ENCODE data around the gene FOXN3. TPM values are rescaled to one million over a fixed set of nuclear protein-coding genes. Genes with fewer than 3 reads are reported as not detected.

FOXN3 gene
- total and polyA plus RNA-seq, 2 donors (not counting 3 experiments of a cell fraction or from before 2014, with no cell fraction given) = 16.9 to 41.8 TPM

GRCh38 chr14:89340200-89341181 lies 76.5 kb downstream of the FOXN3 start:
- Histone ChIP-seq H3K9ac (replicated peaks; ENCODE audit: extremely low read depth, insufficient read depth, low read length) (no peak overlapping the region), H3K36me3 (ENCODE audit: control insufficient read depth in 2 of 2, extremely low read depth in 1 of 2, insufficient read depth in 2 of 2, low read length in 2 of 2) (no peaks in the 10 kb centered on the region), H3K4me2 (ENCODE audit: insufficient read depth, low read length) (no peak overlapping the region), H2AFZ (ENCODE audit: low read depth, low read length) (no peak overlapping the region), H3K4me1 (ENCODE audit: control insufficient read depth, extremely low read depth, insufficient read depth, low read length) (no peaks in the 10 kb centered on the region), H4K20me1 (replicated peaks; ENCODE audit: control insufficient read depth, extremely low read depth, insufficient read depth, low read length) (no peaks in the 10 kb centered on the region), H3K4me3 (replicated peaks in 1 of 3; ENCODE audit: insufficient read depth in 1 of 3, low read depth in 1 of 3, low read length in 3 of 3) (no peak overlapping the region), H3K9me1 (replicated peaks; ENCODE audit: control insufficient read depth, extremely low read depth, insufficient read depth, low read length) (no peaks in the 10 kb centered on the region), H3K79me2 (ENCODE audit: control insufficient read depth, insufficient read depth, low read length) (no peaks in the 10 kb centered on the region), H3K9me3 (replicated peaks; ENCODE audit: control insufficient read depth, insufficient read depth, low read length) (no peaks in the 10 kb centered on the region), H3K27me3 (ENCODE audit: control insufficient read depth in 2 of 2, insufficient read depth in 2 of 2, low read length in 2 of 2) (no peaks in the 10 kb centered on the region), H3K27ac (ENCODE audit: insufficient read depth, low read depth, low read length) (no peak overlapping the region)
- DNase-seq (ENCODE audit: low read depth, low spot score) (no peak), FAIRE-seq (no peak)
- CTCF ChIA-PET = interaction anchor here (0.7 to 1.4 kb wide), 2 partner anchors 36 to 599 kb away, joined by 3 read pairs; no protein-coding TSS in a partner anchor
- POLR2A ChIA-PET = no interaction called here
- no TSS peak for BruUV-seq (replicated peaks)
- intact Hi-C loops (cut with micrococcal nuclease) (no loop called here), dilution Hi-C loops (cut with MboI; ENCODE audit: extremely low pct_ligation_motif_present, low sequenced_read_pairs) (no loop called here)
- no peak for TF ChIP-seq MYC (IDR thresholded peaks at IDR 0.05; ENCODE audit: low read depth, low read length)
- no peak for TF ChIP-seq MAX (IDR thresholded peaks at IDR 0.05; ENCODE audit: insufficient read depth, insufficient read length)
- no peak for TF ChIP-seq POLR2A (IDR thresholded peaks at IDR 0.05; ENCODE audit: low read depth, low read length)
- no peak for TF ChIP-seq JUN (IDR thresholded peaks at IDR 0.05; ENCODE audit: borderline replicate concordance, insufficient read depth, insufficient read length, low read depth)
- TF ChIP-seq FOS (IDR thresholded peaks at IDR 0.05; ENCODE audit: borderline replicate concordance, insufficient read depth, low read length) = no peak
- TF ChIP-seq POLR2AphosphoS5 (IDR thresholded peaks at IDR 0.05; ENCODE audit: insufficient read depth, low read depth, low read length) = no peak
- TF ChIP-seq EZH2 (IDR thresholded peaks at IDR 0.05; ENCODE audit: borderline replicate concordance, low read depth, low read length, severe bottlenecking) = no peak
- no peak for TF ChIP-seq CTCF (IDR thresholded peaks at IDR 0.05; ENCODE audit: extremely low read depth in 1 of 2, insufficient read depth in 1 of 2, low read depth in 1 of 2, low read length in 2 of 2)
- TF ChIP-seq GATA2 (IDR thresholded peaks at IDR 0.05; ENCODE audit: insufficient read depth, insufficient read length, low read depth, low read length) = no peak
